RWPE2 (cell line): Measurements from ENCODE around the gene LY6G5C.
A peak's percentile ranks its signal among the peaks of the same experiment; 100 is the strongest.

Experiments
- ATAC-seq: fragments of 200-7000 bp; cut with Tn5 transposase; 3 replicates; pipeline ENCODE4 v1.9.1; 2021; ENCODE audit warnings: low read depth
- DNase-seq: peaks from one replicate; pipeline ENCODE4 v3.0.0-alpha.2; 2020; ENCODE audit warnings: low spot score
- H3K27ac ChIP-seq: fragments of 450-650 bp; 2 replicates; pipeline ENCODE4 v1.5.1; 2017; ENCODE audit warnings: mild to moderate bottlenecking; ENCODE audit not compliant: poor library complexity, severe bottlenecking
- H3K27me3 ChIP-seq: fragments of 250-450 bp; sonication (Bioruptor Pico); 2 replicates; pipeline ENCODE4 v1.5.1; 2021; ENCODE audit warnings: mild to moderate bottlenecking, moderate library complexity; ENCODE audit not compliant: insufficient read depth, poor library complexity, severe bottlenecking
- H3K36me3 ChIP-seq: fragments of 250-450 bp; sonication (Bioruptor Pico); 2 replicates; pipeline ENCODE4 v1.5.1; 2020; ENCODE audit warnings: low read depth, mild to moderate bottlenecking, moderate library complexity
- H3K4me1 ChIP-seq: fragments of 250-450 bp; sonication (Bioruptor Pico); 2 replicates; pipeline ENCODE4 v1.5.1; 2021; ENCODE audit warnings: mild to moderate bottlenecking, moderate library complexity; ENCODE audit not compliant: insufficient read depth, poor library complexity, severe bottlenecking
- H3K4me3 ChIP-seq: fragments of 250-450 bp; sonication (Bioruptor Pico); 2 replicates; pipeline ENCODE4 v1.5.1; 2021; ENCODE audit warnings: mild to moderate bottlenecking, moderate library complexity; ENCODE audit not compliant: severe bottlenecking
- H3K9me3 ChIP-seq: fragments of 250-450 bp; sonication (Bioruptor Pico); 2 replicates; pipeline ENCODE4 v1.5.1; 2021; ENCODE audit warnings: mild to moderate bottlenecking, moderate library complexity; ENCODE audit not compliant: severe bottlenecking
- TF ChIP-seq, protein P1 (sequence below): fragments of 450-650 bp; IDR thresholded peaks from one replicate; pipeline ENCODE4 v1.5.1; 2017; ENCODE audit warnings: mild to moderate bottlenecking, moderate library complexity; ENCODE audit not compliant: poor library complexity, severe bottlenecking

LY6G5C gene

DNA sequence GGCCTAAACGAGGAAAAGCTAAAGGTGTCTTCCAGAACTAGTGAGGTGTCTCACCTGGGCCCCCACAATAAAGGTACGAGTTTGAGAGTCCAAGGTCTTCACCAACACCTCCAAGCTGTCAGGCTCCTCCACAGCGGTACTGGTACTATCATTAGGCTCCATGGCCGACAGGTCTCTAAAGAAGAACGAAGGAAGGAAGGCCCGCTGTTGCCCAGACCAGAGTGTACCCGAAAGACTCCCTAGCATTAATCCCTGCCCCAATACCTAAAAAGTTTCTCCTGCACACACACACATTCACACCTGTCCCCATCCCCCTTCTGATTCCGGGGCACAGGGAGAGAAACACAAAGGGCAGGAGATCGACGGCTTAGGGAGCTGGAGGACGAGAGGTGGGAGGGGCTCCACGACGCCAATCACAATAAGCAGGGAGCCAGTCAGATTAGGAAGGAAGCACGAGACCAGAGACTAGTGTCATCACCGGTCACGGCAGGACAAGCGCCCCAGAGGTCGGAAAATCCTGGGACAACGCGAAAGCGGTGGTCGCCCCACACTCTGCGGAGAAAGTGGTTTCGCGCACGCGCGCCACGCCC lies 29.2 kb downstream of the LY6G5C start:
- H3K36me3 ChIP-seq: peaks cover 50% of the 10 kb centered on the region
- DNase-seq: no peak
- no peaks in the 10 kb centered on the region for H3K4me1 ChIP-seq

DNA sequence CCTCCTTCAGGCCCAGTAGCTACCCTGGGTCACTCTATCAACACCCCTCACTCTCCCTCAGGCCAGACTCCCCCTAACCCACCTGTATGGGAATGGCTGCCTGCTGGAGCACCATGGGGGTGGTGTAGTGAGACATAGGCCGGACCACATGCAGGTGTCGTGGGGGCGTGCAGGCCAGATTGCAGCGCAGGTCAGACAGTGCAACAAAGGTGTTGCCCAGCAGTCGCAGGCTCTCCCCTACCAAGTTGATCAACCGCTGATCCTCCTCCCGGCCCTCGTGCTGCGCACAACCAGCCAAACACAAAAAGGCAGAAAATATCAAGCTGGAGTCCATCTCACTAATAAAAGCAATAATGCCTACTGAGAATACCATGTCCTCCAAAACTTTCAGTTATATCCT lies 35.5 kb downstream of the LY6G5C start:
- H3K9me3 ChIP-seq: no peaks in the 10 kb centered on the region
- peaks cover 86% of the 10 kb centered on the region for H3K36me3 ChIP-seq
- no peak overlapping the region for H3K4me3 ChIP-seq
- H3K27me3 ChIP-seq: no peaks in the 10 kb centered on the region
- H3K27ac ChIP-seq: no peak overlapping the region
- DNase-seq (no peak), ATAC-seq (no peak)
- TF ChIP-seq, protein P1, sequence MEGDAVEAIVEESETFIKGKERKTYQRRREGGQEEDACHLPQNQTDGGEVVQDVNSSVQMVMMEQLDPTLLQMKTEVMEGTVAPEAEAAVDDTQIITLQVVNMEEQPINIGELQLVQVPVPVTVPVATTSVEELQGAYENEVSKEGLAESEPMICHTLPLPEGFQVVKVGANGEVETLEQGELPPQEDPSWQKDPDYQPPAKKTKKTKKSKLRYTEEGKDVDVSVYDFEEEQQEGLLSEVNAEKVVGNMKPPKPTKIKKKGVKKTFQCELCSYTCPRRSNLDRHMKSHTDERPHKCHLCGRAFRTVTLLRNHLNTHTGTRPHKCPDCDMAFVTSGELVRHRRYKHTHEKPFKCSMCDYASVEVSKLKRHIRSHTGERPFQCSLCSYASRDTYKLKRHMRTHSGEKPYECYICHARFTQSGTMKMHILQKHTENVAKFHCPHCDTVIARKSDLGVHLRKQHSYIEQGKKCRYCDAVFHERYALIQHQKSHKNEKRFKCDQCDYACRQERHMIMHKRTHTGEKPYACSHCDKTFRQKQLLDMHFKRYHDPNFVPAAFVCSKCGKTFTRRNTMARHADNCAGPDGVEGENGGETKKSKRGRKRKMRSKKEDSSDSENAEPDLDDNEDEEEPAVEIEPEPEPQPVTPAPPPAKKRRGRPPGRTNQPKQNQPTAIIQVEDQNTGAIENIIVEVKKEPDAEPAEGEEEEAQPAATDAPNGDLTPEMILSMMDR: no peak
- H3K4me1 ChIP-seq: no peaks in the 10 kb centered on the region

More for the DNA sequence above, 29.2 kb downstream of the LY6G5C start:
- peak; percentile 54 for ATAC-seq
- TF ChIP-seq, protein P1: no peak
- Histone ChIP-seq H3K27ac (peak overlapping the region; percentile 84), H3K9me3 (no peaks in the 10 kb centered on the region), H3K27me3 (no peaks in the 10 kb centered on the region), H3K4me3 (peak overlapping the region; percentile 93)

DNA sequence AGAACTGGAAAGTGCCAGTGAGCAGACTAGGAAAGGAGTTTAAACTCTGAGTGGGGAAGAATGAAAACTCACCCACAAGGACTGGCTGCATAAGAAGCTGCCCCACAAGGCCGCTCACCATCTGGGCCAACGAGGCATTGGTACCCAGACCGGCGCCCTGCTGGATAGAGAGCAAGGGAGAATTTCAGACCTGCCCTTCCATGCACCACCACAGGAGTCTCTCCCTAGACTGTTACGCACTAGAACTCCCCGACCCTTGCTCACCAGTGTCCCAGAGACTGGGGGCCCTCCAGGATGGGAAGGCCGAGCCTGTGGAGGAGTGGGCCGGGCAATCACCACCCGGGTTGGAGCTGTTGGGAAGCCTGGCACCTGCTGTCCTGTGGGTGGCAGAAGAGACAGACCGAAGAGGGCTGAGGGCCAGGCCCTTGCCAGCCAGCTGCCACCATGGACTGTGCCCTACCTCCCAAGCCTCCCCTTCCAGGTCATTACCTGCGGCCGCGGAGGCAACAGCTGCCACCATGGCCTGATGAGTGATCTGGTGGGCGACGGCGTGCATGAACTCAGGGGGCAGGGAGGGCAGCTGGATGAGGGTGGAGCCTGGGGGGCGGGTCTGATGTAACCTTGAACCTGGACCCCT lies 36.9 kb downstream of the LY6G5C start:
- Histone ChIP-seq H3K4me1 (no peaks in the 10 kb centered on the region), H3K9me3 (no peaks in the 10 kb centered on the region), H3K36me3 (peaks cover 86% of the 10 kb centered on the region), H3K27ac (no peak overlapping the region), H3K4me3 (no peak overlapping the region), H3K27me3 (no peaks in the 10 kb centered on the region)
- DNase-seq (no peak), ATAC-seq (no peak)
- TF ChIP-seq, protein P1: no peak

DNA sequence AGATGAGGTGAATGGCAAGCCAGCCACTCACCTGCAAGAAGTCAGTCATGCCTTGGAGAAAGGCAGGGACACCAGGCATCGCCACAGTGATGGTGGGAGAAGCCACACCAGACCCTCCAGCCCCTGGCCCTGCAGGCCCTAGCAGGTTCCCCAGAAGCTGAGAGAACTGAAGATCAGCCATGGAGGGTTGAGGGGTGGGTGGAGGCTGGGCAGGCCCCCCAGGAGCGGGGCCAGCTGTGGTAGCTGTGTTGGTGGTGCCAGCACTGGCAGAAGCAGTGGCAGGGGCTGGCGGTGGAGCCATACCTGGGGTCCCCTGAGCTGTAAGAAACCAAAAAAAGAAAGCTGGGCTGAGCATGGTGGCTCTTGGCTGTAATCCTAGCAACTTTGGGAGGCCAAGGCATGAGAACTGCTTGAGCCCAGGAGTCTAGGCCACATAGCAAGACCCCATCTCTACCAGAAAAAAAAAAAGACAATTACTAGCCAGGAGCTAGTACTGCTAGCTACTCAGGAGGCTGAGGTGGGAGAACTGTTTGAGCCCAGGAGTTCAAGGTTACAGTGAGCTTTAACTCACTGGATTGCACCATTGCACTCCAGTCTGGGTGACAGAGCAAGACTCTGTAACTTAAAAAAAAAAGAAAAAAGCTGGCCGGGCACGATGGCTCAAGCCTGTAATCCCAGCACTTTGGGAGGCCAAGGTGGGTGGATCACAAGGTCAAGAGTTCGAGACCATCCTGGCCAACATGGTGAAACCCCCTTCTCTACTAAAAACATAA lies 37.9 kb downstream of the LY6G5C start:
- TF ChIP-seq, protein P1: no peak
- peaks cover 86% of the 10 kb centered on the region for H3K36me3 ChIP-seq
- H3K4me3 ChIP-seq: no peak overlapping the region

More for the DNA sequence above, 37.9 kb downstream of the LY6G5C start:
- Histone ChIP-seq H3K9me3 (no peaks in the 10 kb centered on the region), H3K27ac (no peak overlapping the region), H3K4me1 (no peaks in the 10 kb centered on the region), H3K27me3 (no peaks in the 10 kb centered on the region)
- ATAC-seq: no peak
- DNase-seq: no peak
